ENCODE results near the gene CMC2. TPM values are rescaled to one million over a fixed set of nuclear protein-coding genes. Genes with fewer than 3 reads are reported as not detected.
A peak's percentile ranks its signal among the peaks of the same experiment; 100 is the strongest.

CMC2 gene
- total RNA-seq, 1 experiment from 2014 or later, result 89.5 TPM

DNA sequence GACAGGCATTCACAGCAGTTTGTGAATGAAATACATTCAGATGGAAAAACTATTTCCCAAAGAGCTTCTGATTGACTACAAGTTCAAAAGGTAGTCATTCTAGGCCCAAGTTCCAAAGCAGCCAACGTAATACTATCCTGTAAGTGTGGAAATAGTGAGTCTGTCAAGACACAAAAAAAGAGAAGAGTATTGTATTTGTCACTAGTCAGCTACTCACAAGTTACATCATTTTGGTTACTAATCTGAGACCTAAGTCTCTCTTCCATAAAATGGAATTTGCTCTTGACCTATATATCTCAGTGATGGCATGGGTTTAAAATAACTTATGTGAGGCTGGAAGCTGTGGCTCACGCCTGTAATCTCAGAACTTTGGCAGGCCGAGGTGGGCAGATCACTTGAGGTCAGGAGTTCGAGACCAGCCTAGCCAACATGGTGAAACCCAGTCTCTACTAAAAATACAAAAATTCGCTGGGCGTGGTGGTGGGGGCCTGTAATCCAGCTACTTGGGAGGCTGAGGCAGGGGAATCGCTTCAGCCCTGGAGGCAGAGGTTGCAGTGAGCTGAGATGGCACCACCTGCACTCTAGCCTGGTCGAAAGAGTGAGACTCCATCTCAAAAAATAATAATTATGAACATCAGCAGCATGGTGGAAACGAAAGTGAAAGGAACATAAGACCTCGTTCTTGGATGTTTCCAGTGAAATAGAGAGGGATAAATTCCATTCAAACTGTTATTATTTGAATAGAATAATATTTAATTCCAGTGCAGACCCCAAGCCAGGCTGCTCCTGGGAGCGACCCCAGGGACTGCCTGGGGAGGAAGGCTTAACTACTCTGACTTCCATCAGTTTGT lies 2.9 kb downstream of the CMC2 start:
- CTCF ChIA-PET, result interaction anchor here (0.6 to 1.8 kb wide), 2 partner anchors 10 to 26 kb away, joined by 4 to 16 read pairs; no protein-coding TSS in a partner anchor
- no TSS peak for BruUV-seq (replicated peaks)
- POLR2A ChIA-PET (ENCODE audit: unreplicated experiment), result no interaction called here

DNA sequence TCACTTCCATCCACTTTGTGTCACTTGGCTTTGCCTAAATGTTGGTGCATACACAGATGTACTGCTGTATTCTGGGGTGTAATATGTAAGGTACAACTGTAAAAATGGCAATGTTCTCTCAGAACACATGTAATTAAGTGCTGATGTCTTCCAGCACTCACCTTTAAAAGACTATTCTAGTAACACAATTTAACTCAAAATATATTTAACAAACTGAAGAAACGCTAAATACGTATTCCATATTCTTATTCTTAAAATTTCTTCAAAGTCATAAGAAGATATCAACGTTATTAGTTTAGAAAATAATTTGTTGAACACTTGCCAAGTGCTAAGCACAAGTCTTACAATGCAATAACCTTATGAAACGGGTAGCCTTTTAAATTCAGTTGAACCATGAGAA lies 3.6 kb downstream of the CMC2 start:
- ChIA-PET POLR2A (ENCODE audit: unreplicated experiment) (no interaction called here), CTCF (no interaction called here)
- DNase-seq, result no peak
- TF ChIP-seq CTCF (conservative IDR thresholded peaks at IDR 0.05), result no peak
- no peak for TF ChIP-seq EZH2 (IDR thresholded peaks at IDR 0.05; ENCODE audit: low read depth)
- H3F3A ChIP-seq (ENCODE audit: insufficient read depth, low read depth), result peaks cover 10% of the 10 kb centered on the region
- H3K4me2 ChIP-seq, result no peak overlapping the region
- no peaks in the 10 kb centered on the region for H3K9me3 ChIP-seq (ENCODE audit: insufficient read depth, low read depth)
- intact Hi-C loops (cut with micrococcal nuclease; ENCODE audit: unreplicated experiment), result loop anchor here (10.0 kb wide), 1 partner anchor 722 kb away; no protein-coding TSS in a partner anchor
- no peak overlapping the region for H3K27ac ChIP-seq
- H3K27me3 ChIP-seq (ENCODE audit: insufficient read depth, low read depth), result no peaks in the 10 kb centered on the region
- peaks cover 20% of the 10 kb centered on the region for H3K4me1 ChIP-seq (replicated peaks; ENCODE audit: insufficient read depth)
- peaks cover 5% of the 10 kb centered on the region; the same call in 1 of the 2 replicates for H3K36me3 ChIP-seq (ENCODE audit: low read depth)
- peaks cover 90% of the 10 kb centered on the region for H3K79me2 ChIP-seq (ENCODE audit: low read depth)
- no peak overlapping the region for H2AFZ ChIP-seq
- BruUV-seq (replicated peaks), result no TSS peak
- peaks cover 27% of the 10 kb centered on the region for H4K20me1 ChIP-seq (ENCODE audit: insufficient read depth)
- H3K9me2 ChIP-seq (ENCODE audit: insufficient read depth), result no peaks in the 10 kb centered on the region
- no peak overlapping the region for H3K4me3 ChIP-seq

More for the DNA sequence above, 2.9 kb downstream of the CMC2 start:
- Histone ChIP-seq H2AFZ (no peak overlapping the region), H3F3A (ENCODE audit: insufficient read depth, low read depth) (peaks cover 12% of the 10 kb centered on the region), H3K9me3 (ENCODE audit: insufficient read depth, low read depth) (no peaks in the 10 kb centered on the region), H3K4me1 (replicated peaks; ENCODE audit: insufficient read depth) (peaks cover 25% of the 10 kb centered on the region), H3K27ac (no peak overlapping the region), H3K79me2 (ENCODE audit: low read depth) (peaks cover 90% of the 10 kb centered on the region), H3K9me2 (ENCODE audit: insufficient read depth) (no peaks in the 10 kb centered on the region), H3K4me3 (no peak overlapping the region), H4K20me1 (ENCODE audit: insufficient read depth) (peaks cover 24% of the 10 kb centered on the region), H3K27me3 (ENCODE audit: insufficient read depth, low read depth) (no peaks in the 10 kb centered on the region), H3K36me3 (ENCODE audit: low read depth) (peaks cover 5% of the 10 kb centered on the region; the same call in 1 of the 2 replicates), H3K4me2 (peak overlapping the region; percentile 91)
- no peak for TF ChIP-seq EZH2 (IDR thresholded peaks at IDR 0.05; ENCODE audit: low read depth)
- no peak for TF ChIP-seq CTCF (conservative IDR thresholded peaks at IDR 0.05)
- no peak for DNase-seq
- intact Hi-C loops (cut with micrococcal nuclease; ENCODE audit: unreplicated experiment), result loop anchor here (10.0 kb wide), 1 partner anchor 721 kb away; no protein-coding TSS in a partner anchor

DNA sequence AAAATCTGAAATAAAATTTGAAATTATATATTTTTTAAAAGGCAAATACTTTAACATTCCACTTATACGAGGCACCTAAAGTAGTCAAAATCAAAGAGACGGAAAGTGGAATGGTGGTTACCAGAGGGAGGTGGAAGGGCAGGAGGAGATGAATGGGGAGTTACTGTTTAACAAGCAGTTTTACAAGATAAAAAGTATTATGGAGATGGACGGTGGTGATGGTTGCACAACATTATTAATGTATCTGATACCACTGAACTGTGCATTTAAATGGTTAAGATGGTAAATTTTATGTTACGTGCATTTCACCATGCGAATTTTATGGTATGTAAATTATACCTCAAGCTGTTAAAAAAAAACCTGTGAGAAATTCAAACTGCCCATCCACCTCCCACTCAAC lies 5.4 kb downstream of the CMC2 start:
- Histone ChIP-seq H4K20me1 (ENCODE audit: insufficient read depth) (peaks cover 27% of the 10 kb centered on the region), H3K27me3 (ENCODE audit: insufficient read depth, low read depth) (no peaks in the 10 kb centered on the region), H3K4me2 (no peak overlapping the region), H3K36me3 (ENCODE audit: low read depth) (peaks cover 5% of the 10 kb centered on the region; the same call in 1 of the 2 replicates), H3K27ac (no peak overlapping the region), H3K79me2 (ENCODE audit: low read depth) (peaks cover 98% of the 10 kb centered on the region), H3K9me3 (ENCODE audit: insufficient read depth, low read depth) (no peaks in the 10 kb centered on the region), H3F3A (ENCODE audit: insufficient read depth, low read depth) (peaks cover 8% of the 10 kb centered on the region; the same call in 1 of the 2 replicates), H3K4me3 (no peak overlapping the region), H3K4me1 (replicated peaks; ENCODE audit: insufficient read depth) (peaks cover 20% of the 10 kb centered on the region), H2AFZ (no peak overlapping the region), H3K9me2 (ENCODE audit: insufficient read depth) (no peaks in the 10 kb centered on the region)
- no peak for TF ChIP-seq EZH2 (IDR thresholded peaks at IDR 0.05; ENCODE audit: low read depth)
- TF ChIP-seq CTCF (conservative IDR thresholded peaks at IDR 0.05), result no peak
- no peak for DNase-seq
- CTCF ChIA-PET, result no interaction called here
- POLR2A ChIA-PET (ENCODE audit: unreplicated experiment), result interaction anchor here (0.5 kb wide), 1 partner anchor 30 kb away, joined by 4 read pairs; no protein-coding TSS in a partner anchor
- no TSS peak for BruUV-seq (replicated peaks)
- intact Hi-C loops (cut with micrococcal nuclease; ENCODE audit: unreplicated experiment), result loop anchor here (10.0 kb wide), 1 partner anchor 723 kb away; no protein-coding TSS in a partner anchor

All from PC-9 (cell line).